GM19397 (cell line): Measurements from ENCODE around the gene TNFAIP2.
"Not testable (repeated sequence)": the region's sequence is repeated elsewhere in the genome, so short reads cannot be mapped to it uniquely, and the experiment has no call there.

Experiments
- ATAC-seq: cut with Tn5 transposase; IDR thresholded peaks from one replicate; pipeline ENCODE4 v1.9.1; 2021; ENCODE audit warnings: mild to moderate bottlenecking, moderate library complexity; ENCODE audit not compliant: unreplicated experiment

The TNFAIP2 gene

GRCh38 chr14:103105580-103106150, 17.6 kb upstream of the TNFAIP2 start:
- ATAC-seq: no peak

- ATAC-seq: no peak
Observed at GRCh38 chr14:103107455-103107854, 15.8 kb upstream of the TNFAIP2 start.

- no peak for ATAC-seq
Observed at GRCh38 chr14:103107941-103108748, 15.1 kb upstream of the TNFAIP2 start.

- no peak for ATAC-seq
Observed at GRCh38 chr14:103108749-103109207, 14.5 kb upstream of the TNFAIP2 start.

- ATAC-seq: no peak
Observed at GRCh38 chr14:103109535-103110441, 13.5 kb upstream of the TNFAIP2 start.

- no peak for ATAC-seq
Observed at GRCh38 chr14:103110681-103111231, 12.5 kb upstream of the TNFAIP2 start.

- no peak for ATAC-seq
Observed at GRCh38 chr14:103111232-103111868, 11.9 kb upstream of the TNFAIP2 start.

- ATAC-seq: no peak
Observed at GRCh38 chr14:103112400-103113243, 10.6 kb upstream of the TNFAIP2 start.

- ATAC-seq: no peak
Observed at GRCh38 chr14:103113303-103113702, 10.0 kb upstream of the TNFAIP2 start.

GRCh38 chr14:103113774-103114173, 9.5 kb upstream of the TNFAIP2 start:
- no peak for ATAC-seq

GRCh38 chr14:103115086-103115679, 8.1 kb upstream of the TNFAIP2 start:
- not testable (repeated sequence) for ATAC-seq

GRCh38 chr14:103115845-103116572, 7.3 kb upstream of the TNFAIP2 start:
- no peak for ATAC-seq

- ATAC-seq: no peak
Observed at GRCh38 chr14:103116636-103117035, 6.6 kb upstream of the TNFAIP2 start.

GRCh38 chr14:103117499-103117898, 5.8 kb upstream of the TNFAIP2 start:
- not testable (repeated sequence) for ATAC-seq

- no peak for ATAC-seq
Observed at GRCh38 chr14:103118018-103118662, 5.1 kb upstream of the TNFAIP2 start.

- no peak for ATAC-seq
Observed at GRCh38 chr14:103118663-103119404, 4.4 kb upstream of the TNFAIP2 start.

GRCh38 chr14:103119527-103119926, 3.7 kb upstream of the TNFAIP2 start:
- not testable (repeated sequence) for ATAC-seq
